GM23248 (cell line): ENCODE measurements around the gene C19orf25.

Experiments used
- EZH2 ChIP-seq: fragments of 200-600 bp; sonication (generic); IDR thresholded peaks from 2 replicates; pipeline ENCODE4 v1.6.1; 2018; ENCODE audit warnings: antibody characterized with exemption, mild to moderate bottlenecking; ENCODE audit not compliant: insufficient read depth, poor library complexity, severe bottlenecking
- EZH2phosphoT487 ChIP-seq: fragments of 200-600 bp; sonication (generic); IDR thresholded peaks from 2 replicates; pipeline ENCODE4 v1.6.1; 2018; ENCODE audit warnings: antibody characterized with exemption, moderate library complexity, mild to moderate bottlenecking, low read depth; ENCODE audit not compliant: insufficient read depth

- TF ChIP-seq EZH2 (no peak), EZH2phosphoT487 (no peak)
Measured at GRCh38 chr19:1514986-1515721, 36.1 kb upstream of the C19orf25 start.
